GM21526 (cell line): ENCODE results near the gene STOX2.

Experiments
- ATAC-seq: cut with Tn5 transposase; IDR thresholded peaks from one replicate; pipeline ENCODE4 v1.9.1; 2021; ENCODE audit warnings: moderate library complexity; ENCODE audit not compliant: unreplicated experiment, low FRiP score

STOX2 gene

DNA sequence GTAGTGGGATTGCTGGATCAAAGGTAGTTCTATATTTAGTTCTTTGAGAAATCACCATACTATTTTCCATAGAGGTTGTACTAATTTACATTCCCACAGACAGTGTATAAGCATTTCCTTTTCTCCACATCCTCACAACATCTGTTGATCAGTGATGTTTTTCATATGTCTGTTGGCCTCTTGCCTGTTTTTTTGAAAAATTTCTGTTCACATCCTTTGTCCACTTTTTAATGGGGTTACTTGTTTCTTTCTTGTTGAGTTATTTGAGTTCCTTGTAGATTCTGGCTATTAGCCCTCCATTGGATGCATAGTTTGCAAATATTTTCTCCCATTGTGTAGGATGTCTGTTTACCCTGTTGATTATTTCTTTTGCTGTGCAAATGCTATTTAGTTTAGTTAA, 72.6 kb downstream of the STOX2 start:
- no peak for ATAC-seq

DNA sequence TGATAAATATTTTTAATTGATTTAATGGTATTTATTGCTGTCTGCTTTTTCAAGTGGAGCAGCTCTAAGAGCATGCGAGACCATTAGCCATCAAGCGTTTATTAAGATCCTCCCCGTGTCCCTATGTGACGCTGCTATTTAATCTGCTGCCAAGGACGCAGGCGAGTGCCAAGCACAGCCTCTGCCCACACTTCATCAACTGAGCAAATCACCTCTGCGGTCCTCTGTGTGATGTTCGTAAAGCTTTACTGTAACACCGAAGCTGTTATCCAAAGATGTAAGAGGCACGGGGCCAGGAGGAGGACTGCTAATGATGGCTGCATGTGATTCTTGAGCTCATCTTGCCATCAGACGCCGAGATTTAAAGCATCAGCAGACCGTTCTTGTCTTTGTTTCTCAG, 79.5 kb downstream of the STOX2 start:
- no peak for ATAC-seq

DNA sequence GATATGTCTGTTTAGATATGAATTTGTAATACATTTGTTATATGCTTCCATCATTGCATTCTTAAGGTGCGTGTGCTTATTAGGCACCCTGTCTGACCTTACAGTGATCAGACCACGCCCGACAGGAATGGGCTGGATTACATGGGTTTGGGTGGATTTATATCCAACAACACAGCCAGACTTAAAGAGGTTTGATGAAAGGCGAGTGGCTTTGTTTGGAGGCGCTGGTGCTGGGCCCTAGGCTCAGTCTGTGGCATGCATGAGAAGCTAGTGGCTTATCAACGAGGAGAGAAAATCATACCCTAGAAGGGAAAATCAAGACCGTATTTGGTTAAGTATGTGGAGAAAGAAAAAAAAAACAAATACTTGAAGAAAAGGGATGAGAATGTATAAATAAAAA, 80.7 kb downstream of the STOX2 start:
- ATAC-seq, result no peak

DNA sequence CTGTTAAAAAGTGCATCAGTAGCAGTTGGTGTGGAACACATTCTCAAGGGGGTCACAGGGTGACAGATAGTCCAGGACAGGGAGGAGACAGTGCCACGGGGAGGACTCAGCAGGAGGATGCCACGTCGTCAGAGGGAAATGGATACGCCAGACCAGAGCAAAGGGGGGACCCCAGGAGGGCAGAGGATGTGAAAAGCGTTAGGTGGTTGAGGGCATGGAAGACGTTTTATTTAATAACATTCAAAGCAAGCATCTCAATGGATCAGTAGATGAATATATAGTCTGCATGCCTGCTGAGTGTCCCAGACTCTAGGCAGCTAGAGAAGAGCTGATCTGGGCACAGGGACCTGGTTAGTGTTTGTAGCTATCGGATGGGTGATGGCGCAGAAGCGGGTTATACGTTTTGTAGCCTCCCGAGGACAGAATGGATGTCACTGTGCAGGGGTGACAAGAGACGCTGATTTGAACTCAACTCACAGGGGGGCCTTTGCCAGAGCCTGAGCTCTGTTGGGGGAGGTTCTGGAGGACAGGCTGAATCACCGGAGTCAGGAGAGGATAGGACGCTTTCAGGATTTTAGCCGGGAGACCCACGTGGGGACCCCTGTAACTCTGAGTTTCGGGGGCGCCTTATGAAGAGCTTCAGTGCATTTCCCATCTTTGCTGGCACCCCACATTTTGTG, 81.3 kb downstream of the STOX2 start:
- no peak for ATAC-seq

DNA sequence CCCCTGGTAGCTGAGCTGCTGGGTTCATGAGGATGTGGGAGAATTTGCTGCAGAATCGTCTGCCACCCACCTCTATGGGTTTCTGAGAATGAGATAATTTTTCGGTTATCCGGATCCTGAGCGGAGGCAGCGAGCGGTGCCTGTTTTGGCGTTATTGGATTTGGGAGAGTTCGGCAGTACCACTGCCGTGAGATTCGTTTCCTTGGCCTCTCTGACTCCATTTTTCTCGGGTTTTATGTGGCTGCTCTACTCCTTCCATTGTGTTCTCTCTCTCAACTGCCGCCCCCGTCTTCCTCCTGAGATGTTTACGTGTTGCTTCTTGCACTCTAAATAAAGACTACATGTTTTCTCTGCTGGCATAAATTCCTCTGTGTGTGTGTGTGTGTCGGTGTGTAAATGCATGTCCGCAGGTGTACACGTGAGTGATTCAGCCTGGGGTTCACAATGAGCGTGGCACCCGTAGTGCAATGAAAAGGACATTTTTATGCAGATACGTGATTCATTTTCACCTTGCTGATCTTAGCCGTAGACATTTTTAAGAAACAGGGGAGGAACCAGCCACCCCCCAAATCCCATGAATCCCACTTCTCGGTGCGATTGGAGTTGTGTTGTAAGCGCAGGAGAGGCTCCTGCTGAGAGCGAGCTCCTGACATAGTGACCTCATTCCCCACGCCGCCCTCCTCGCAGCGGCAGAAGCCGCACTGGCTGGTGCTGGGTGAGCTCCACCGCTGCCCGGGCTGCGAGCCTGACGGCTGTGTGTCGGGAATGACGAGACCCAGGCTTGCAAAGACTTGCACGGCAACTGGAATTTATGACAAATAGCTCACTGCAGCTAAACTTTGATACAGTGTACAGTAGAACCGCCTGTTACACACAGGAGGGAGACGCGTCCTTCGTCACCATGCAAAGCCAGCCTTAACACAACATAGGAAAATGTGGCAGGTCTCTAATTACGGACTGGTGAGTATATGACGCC, 82.2 kb downstream of the STOX2 start:
- no peak for ATAC-seq

DNA sequence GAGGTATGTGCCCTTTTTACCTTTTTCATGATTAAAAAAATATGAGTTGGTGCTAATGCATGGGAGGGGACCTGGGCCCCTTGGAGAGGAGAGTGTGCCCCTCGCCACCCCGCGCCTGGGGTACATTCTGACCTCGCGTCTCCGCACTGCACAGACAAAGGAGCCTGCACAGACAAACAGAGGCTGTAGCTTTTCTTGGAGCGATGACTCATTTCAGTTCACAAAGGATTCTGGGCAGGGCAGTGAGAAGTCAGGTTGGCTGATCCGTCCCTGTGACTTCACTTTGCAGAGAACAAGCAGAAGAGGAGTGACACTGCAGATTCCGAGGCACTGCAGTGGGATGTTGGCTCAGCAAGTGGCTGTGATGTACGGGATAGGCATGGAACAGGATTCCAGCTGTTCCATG, 82.9 kb downstream of the STOX2 start:
- ATAC-seq, result no peak

DNA sequence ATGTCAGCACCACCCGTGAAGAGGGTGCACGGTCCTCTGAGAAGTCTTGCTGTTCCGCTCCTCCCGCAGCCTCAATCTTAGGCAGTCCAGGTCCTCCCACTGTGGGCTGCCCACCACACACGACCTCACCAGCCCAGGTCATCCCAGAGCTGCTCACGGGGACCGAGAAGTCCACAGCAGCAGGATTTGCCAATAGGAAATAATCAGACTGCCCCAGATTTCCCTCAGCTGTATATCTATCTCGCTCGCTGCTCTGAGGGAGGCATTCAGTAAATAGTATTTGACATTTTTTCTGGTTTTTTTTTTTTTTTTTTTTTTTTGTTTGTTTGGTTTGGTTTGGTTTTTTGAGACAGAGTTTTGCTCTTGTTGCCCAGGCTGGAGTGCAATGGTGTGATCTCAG, 83.8 kb downstream of the STOX2 start:
- ATAC-seq, result no peak

DNA sequence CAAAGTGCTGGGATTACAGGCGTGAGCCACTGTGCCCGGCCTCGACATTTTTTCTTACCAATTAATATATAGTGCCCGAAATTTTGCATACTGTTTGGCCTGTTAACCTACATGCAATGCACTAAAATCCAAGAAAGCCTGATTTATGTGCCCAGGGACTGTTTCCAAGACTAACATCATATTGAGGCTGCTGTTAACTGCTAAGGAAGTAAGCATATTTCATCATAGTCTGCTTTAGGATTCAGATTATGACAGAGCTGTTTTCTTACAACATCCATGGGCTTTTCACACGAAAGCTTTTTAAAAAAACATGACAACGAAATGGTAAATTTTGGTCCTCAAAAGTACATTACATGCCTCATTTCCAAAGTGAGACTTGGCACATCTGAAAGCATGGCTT, 84.4 kb downstream of the STOX2 start:
- ATAC-seq, result no peak

DNA sequence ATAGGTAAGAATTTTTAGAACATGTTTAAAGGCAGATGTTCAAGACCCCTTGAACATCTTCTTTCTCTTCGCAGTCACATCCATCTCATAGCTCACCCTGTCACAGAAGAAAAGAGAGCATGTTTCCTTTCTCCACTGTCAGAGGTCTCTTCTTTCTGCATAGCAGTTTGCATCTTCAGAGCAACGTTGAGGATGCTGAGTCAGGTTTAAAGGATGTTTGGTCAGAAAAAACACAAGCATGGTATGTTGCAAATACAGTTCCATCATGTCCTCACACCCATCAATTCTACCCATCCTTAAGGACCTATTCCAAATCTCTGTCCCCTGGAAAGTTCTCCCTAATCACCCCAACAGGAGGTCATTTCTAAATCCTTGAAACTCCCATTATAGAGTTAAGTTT, 84.8 kb downstream of the STOX2 start:
- no peak for ATAC-seq

DNA sequence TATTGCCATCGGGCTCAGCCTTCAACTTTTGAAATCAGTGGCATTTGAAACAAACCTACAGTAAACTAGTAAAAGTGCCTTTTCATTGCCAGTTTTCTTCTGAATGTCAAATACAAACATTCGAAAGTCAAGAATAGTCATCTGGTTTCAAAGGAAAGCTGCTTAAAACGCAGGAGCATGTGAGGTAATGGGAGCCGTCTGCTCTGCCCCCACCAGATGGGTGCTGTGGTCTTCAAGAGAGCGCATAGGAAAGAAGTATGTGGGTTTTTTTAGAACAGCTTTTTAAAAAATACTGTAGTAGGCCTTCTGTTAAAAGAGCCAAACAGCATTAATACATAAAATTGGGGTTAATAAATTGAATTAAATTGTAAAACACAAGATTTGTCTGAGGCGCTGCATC, 88.6 kb downstream of the STOX2 start:
- no peak for ATAC-seq

DNA sequence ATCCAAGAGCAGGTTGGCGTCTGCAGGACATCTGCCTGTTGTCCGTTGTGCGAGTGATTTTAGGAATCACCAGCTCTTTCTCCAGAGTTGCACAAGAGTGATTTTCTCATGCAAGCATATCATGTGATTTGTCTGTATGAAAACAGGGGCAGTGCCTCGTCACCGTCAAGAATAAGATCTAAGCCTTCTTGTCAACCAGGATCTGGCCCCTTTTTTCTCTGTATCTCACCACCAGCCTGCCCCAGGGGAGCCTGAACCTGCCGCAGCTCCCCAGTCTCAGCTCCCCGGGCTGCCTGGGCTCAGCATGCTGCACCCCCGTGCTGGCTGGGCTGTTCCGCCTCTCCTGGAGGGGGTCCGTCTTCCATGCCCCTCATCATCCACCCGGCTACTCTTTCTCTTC, 90.5 kb downstream of the STOX2 start:
- no peak for ATAC-seq

DNA sequence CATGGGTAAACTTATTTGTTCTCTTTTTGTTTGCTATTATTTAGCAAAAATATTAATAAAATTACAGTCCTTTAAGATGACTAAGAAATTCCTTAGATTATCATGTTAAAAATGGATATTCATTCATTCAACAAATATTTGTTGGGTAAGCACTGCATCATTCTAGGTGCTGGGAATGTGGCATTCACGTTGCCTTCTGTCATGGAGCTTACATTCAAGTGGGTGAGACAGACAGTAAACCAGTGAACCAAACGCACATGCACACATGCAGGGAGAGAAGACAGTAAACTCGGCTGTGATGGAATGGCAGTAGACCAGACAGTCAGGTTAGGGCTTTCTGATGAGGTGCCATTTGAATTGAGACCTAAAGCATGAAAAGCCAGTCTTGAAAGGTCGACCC, 91.8 kb downstream of the STOX2 start:
- ATAC-seq, result no peak

DNA sequence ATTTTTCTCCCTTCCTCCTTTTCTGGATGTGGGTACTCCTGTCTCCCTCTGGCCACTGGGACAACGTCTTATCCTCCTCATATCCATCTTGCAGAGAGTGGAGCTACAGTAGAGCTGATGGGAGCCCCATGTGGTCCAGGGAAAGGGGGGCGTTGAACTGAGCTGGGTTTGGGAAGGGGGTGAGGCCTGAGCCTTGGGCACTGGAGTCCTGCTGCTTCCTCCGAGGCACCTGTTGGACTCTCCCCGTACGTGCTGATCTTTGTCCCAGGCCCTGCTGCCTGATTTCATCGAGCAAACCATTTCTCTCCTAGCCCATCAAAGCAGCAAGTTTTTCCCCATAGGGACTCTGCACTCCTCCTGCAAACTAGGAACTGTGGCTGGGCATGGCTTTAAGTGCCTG, 94.3 kb downstream of the STOX2 start:
- no peak for ATAC-seq

DNA sequence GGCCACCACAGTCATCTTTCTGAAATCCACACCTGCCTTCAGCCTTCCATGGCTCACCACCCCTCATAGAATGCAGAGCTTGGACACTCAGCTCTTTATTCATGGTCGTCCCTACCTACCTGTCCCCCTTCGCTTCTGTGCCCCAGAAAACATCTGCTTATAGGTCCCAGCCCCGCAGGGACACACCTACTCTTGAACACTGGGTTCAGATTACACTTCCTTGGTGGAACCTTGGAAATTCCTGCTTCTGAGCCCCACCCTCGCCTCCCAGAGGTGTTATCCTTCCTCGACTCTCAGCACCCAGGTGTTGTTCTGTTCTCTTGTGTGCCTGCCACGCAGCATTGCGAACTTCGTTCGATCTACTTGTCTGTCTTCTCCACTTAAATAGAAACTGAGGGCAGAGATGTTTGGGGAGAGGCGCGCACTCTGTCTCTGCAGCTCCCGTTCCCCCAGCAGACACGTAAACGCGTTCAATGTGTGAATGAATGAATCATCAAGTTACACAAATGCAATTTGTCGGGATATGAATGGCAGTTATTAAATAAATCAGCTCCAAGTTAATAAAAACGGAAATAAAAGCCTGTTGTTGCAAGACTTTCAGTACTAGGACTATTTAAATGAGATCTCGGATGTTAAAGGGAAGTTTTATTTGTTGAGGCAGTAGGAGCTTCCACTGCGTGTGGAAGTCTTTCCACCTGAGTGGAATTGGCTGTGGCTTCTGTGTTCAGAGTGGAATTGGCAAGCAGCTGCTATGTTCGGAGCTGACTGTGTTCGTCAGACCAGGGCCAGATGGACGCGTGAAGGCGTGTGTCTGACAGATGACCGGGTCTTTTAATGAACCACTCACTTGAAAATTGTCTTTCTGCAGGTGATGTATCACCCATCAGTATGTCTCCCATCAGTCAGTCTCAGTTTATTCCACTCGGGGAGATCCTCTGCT, 95.6 kb downstream of the STOX2 start:
- ATAC-seq, result no peak

DNA sequence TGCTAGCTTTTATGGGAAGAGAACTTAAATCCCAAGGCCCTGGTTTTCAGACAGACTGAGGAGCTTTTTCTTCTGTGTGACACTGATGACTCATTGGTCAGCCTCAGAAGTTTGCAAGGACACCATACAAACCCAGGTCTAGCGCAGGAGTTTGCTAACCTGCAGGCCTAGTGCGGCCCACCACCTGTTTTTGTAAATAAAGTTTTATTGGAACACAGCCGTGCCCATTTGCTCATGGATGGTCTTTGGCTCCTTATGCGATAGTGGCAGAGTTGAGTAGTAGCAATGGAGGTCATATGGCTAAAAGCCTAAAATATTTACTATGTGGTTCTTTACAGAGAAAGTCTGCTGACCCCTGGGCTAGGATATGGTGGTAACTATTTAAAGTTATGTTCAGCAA, 98.3 kb downstream of the STOX2 start:
- ATAC-seq, result no peak

DNA sequence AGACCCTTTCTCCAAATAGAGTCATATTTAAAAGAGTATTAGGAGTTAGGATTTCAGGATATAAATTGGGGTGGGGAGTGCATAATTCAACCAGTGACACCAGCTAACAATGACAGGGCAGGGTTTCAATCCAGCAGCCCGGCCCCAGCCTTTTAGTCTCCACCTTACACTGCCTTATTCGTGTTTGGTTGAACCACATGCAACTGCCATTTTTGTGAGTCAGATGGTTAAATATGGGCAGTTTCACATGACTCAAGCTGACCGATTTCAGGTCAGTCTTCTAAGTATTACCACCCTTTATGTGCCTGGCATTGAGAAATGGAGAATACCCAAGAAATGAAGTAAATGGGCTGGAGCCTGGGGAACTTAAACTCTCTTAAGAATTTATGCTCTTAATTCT, 102.8 kb downstream of the STOX2 start:
- no peak for ATAC-seq

DNA sequence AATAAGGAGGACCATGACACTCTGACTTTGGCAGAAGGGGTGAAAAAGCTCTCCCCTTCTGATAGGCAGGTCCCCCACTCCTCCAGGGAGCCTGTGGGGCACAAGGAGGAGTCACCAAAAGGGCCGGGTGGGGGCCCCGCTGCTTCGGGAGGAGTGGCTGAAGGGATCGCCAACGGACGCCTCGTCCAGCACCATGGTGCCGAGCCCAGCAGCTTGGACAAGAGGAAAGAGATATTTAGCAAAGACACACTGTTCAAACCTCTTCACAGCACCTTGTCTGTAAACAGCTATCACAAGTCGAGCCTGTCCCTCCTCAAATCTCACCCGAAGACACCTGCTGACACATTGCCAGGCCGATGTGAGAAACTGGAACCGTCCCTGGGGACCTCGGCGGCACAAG, 105.6 kb downstream of the STOX2 start:
- no peak for ATAC-seq

DNA sequence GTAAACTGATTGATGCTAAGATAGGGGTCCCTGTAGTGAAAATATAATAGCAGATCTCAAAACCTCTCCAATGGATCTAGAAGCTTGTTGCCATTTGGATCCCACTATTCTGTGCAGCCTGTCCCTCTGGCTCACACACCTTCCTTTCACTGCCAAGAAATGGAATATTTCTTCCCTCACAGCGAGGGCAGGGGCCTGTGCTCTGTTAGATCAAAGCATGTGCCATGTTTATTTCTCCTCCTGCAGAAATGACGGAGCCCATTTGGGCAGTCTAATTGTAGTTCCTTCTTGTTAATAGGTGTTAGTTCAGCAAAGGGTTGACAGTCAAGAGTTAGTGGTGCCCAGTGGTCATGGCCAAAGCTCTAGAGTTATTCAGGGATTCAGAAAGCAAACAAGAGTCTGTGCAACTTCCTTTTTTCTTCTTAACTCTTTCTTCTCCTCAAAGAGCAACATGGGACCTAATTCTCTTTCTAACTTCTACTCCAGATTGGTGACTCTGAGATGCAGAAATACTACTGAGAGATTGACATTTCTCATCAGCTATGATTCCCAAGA, 106.8 kb downstream of the STOX2 start:
- no peak for ATAC-seq

DNA sequence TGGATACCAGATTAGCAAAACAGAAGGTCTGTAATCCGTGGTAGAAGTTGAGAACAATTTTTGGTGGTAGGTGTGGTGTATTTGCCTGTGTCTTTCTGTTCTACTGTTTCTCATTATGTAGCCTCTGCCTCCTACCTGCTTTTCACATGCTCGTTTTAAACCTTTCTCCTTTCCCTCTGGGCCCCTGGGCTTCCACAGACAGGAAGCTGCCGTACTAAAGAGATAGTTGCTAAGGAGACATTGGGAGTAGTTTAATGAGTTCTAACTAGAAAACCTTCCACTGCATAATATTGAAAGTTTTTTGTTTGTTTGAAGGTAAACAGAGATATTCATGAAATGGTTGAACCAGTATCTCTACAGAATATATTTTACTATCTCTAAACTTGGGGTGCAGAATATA, 107.8 kb downstream of the STOX2 start:
- no peak for ATAC-seq

DNA sequence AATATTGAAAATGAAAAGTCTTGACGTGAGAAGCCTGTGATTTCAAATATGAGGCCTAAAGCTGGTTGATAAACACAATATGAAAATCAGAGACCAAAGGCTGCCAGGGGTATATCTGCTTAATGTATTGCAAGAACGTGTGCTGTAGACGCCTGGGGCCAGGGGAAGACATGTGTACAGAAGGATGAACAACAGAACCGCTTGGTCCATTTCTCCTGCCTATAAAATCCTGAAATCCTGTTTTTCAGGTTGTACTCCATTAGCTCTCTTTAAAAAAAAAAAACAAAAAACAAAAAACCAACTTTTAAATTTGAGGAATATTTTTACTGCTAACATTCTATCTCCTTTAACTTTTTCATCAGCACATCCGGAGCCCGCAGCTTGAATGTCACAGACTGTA, 109.2 kb downstream of the STOX2 start:
- no peak for ATAC-seq
